Activated T-cell treated with anti-CD3 and anti-CD28 coated beads, Interleukin-2, amount 50 U/mL, for 72 hours (primary cell): ENCODE measurements around the gene KATNB1. TPM values are rescaled to one million over a fixed set of nuclear protein-coding genes. Genes with fewer than 3 reads are reported as not detected.
A peak's percentile ranks its signal among the peaks of the same experiment; 100 is the strongest.

ENCODE experiments used
- ATAC-seq, 2 donors: fragments of 150-1000 bp; cut with Tn5 transposase; replicated peaks in 1 of 2; 2 replicates each; pipeline ENCODE4 v1.10.0; 2021; ENCODE audit warnings: moderate library complexity in 2 of 2, mild to moderate bottlenecking in 1 of 2
- DNase-seq, 2 donors: peaks; one replicate each; pipeline ENCODE4 v3.0.0; 2021 to 2022; ENCODE audit warnings: mixed read lengths in 1 of 2
- H3K27ac Mint-ChIP-seq: one replicate; pipeline ENCODE4 v1.8.0; 2022; ENCODE audit warnings: mild to moderate bottlenecking, moderate library complexity, mixed read lengths
- H3K27me3 Mint-ChIP-seq: one replicate; pipeline ENCODE4 v1.8.0; 2022; ENCODE audit warnings: low read depth, mixed read lengths
- H3K36me3 Mint-ChIP-seq, 2 donors: one replicate each; pipeline ENCODE4 v1.8.0; 2022; ENCODE audit warnings: mixed read lengths in 2 of 2, mild to moderate bottlenecking in 1 of 2; ENCODE audit not compliant: insufficient read depth in 2 of 2
- H3K4me1 Mint-ChIP-seq: one replicate; pipeline ENCODE4 v1.8.0; 2022; ENCODE audit warnings: low read depth, mixed read lengths
- H3K4me3 Mint-ChIP-seq, 2 donors: one replicate each; pipeline ENCODE4 v1.8.0; 2022; ENCODE audit warnings: mild to moderate bottlenecking in 2 of 2, mixed read lengths in 2 of 2, moderate library complexity in 2 of 2
- H3K9me3 Mint-ChIP-seq, 2 donors: one replicate each; pipeline ENCODE4 v1.8.0; 2022; ENCODE audit warnings: mixed read lengths in 2 of 2
- total RNA-seq, 2 donors: library from RNA; stranded (reverse); gene quantifications; one replicate each; pipeline ENCODE4 v1.2.3, GENCODE V29; 2022

Gene KATNB1
- total RNA-seq, result 10 to 100 TPM; 23.2 to 31.3 TPM

DNA sequence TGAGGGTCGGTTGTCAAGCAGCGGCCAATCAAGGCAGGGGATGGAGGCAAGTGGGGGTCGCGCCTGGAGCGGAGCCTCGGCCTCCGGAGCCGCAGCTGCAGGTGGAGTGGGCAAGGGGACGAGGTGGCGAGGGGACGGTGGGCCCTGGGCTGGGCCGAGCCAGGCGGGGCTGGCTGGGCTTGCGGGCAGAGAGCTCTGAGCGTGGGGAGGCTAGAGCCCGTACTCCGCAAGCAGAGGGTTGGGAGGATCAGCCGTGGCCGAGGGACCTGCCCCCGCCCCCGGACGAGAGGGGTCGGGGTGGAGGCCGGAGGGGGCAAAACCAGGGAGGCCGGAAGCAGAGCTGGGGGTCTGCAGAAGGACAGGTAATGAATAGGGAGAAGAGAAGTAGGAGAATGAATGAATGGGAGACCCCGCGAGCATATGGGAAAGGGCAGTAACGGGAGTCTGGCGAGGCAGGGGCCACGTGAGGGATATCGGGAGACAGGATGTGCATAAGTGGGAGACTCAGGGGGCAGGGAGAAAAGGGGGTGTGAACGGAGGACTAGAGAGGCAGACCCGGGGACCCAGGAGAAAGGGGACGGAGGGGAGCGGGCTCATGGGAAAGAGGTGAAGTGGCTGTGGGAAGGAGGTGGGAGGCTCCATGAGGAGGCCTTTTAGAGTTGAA, at the start of gene KATNB1:
KATNB1 (plus strand) TSS at position 16 of the 664 bp plus-strand sequence. CDS start 1,474 bp downstream, outside the sequence.
- Mint-ChIP-seq H3K36me3 (peaks cover 8 to 14% of the 10 kb centered on the region in 2 donors), H3K9me3 (peaks cover 8 to 11% of the 10 kb centered on the region in 2 donors), H3K27ac (peak within 1 kb of the TSS; percentile 94), H3K27me3 (no peaks in the 10 kb centered on the region), H3K4me3 (peak within 1 kb of the TSS; percentile 93 to 98), H3K4me1 (peaks cover 20% of the 10 kb centered on the region)
- ATAC-seq (no peak), DNase-seq (no peak)

- Mint-ChIP-seq H3K36me3 (no peaks in the 10 kb centered on the region), H3K4me1 (peaks cover 22% of the 10 kb centered on the region), H3K27ac (no peak overlapping the region), H3K4me3 (no peak overlapping the region), H3K9me3 (no peaks in the 10 kb centered on the region), H3K27me3 (no peaks in the 10 kb centered on the region)
- DNase-seq (no peak), ATAC-seq (no peak)
Measured at GRCh38 chr16:57686577-57686976, 49.0 kb upstream of the KATNB1 start.

GRCh38 chr16:57687363-57687929, 48.1 kb upstream of the KATNB1 start:
- H3K27ac Mint-ChIP-seq, result no peak overlapping the region

GRCh38 chr16:57688487-57688986, 47.0 kb upstream of the KATNB1 start:
- no peak for DNase-seq
- no peaks in the 10 kb centered on the region for H3K27me3 Mint-ChIP-seq
- no peak overlapping the region for H3K27ac Mint-ChIP-seq
- no peaks in the 10 kb centered on the region for H3K9me3 Mint-ChIP-seq
- no peaks in the 10 kb centered on the region for H3K36me3 Mint-ChIP-seq
- no peak overlapping the region for H3K4me3 Mint-ChIP-seq
- H3K4me1 Mint-ChIP-seq, result peaks cover 22% of the 10 kb centered on the region
- ATAC-seq, result no peak

More at GRCh38 chr16:57687363-57687929, 48.1 kb upstream of the KATNB1 start:
- ATAC-seq (no peak), DNase-seq (no peak)
- Mint-ChIP-seq H3K27me3 (no peaks in the 10 kb centered on the region), H3K4me1 (peaks cover 22% of the 10 kb centered on the region), H3K36me3 (no peaks in the 10 kb centered on the region), H3K9me3 (no peaks in the 10 kb centered on the region), H3K4me3 (no peak overlapping the region)

DNA sequence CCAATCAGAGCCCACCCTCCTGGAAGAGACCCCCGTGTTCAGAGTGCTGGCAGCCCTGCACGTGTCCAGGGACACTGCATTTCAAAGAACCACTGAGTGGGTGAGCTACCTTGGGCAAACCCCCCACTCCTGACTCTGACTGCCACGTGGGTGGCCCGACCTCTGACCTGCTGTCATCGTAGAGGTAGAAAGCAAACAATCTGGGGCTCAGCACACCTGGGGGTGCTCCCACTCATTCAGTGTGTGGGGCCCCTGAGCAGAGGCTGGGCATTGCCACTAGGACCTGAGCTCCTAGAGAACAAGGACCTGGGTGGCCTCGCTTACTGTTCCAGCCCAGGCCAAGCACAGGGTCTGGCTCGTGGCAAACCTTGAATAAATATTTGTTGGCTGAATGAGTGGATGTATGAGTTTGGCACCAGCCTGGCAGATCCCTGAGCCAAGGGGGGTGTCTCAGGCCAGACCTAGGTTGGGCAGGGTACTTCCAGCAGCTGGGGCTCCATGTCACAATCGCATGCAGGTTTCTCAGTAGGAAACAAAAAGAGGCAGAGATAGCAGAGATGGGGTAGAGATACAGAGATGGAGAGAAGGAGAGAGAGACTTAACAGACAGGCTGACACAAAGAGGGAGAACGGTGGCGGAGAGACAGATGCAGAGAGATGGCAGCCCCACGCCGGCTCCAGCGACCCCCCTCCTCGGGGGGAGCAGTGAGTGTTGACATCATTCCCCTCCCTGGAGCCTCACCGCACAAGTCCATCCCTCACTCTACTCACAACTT, 46.4 kb upstream of the KATNB1 start:
- peak overlapping the region; percentile 53 to 70 for H3K4me3 Mint-ChIP-seq

DNA sequence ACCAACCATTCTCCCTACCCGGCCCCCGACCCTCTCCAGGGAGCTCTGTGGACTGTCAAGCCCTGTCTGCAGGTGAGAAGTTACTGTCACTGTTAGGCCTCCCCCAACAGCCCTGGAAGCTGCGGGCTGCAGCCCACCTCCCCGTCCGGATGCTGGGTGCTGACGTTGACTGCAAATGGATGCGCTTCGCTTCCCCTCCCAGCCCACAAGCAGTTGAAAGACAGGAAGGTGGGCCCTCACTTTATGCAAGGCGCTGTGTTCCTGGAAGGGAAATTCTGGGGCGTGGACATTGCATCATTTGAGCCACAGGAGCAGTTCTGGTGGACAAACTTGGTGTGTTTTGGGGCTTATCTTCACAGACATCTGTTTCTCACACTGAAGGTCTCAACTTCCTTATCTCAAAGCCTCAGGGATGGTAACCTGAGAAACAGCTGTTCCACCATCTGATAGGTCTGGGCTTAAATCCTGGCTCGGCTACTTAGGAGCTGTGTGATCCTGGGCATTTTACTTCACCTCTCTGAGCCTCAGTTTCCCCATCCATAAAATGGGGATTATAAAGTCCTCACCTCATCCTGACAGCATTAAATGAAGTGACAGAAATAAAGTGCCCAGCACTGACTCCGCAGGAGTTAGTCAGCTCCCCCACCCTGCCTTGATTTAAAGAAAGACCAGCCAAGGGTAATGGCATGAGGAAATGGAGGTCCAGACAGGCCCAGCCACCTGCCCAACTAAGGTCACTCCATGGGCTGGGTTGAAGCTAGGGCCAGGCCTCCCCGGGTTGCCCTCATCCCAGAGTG, 45.6 kb upstream of the KATNB1 start:
- peak overlapping the region; percentile 34 to 70 for H3K4me3 Mint-ChIP-seq

More for the DNA sequence above, 46.4 kb upstream of the KATNB1 start:
- Mint-ChIP-seq H3K9me3 (no peaks in the 10 kb centered on the region), H3K27ac (peak overlapping the region; percentile 33), H3K27me3 (no peaks in the 10 kb centered on the region), H3K36me3 (no peaks in the 10 kb centered on the region), H3K4me1 (peaks cover 22% of the 10 kb centered on the region)
- ATAC-seq (peak in 1 of 2 donors; percentile 8), DNase-seq (no peak)

DNA sequence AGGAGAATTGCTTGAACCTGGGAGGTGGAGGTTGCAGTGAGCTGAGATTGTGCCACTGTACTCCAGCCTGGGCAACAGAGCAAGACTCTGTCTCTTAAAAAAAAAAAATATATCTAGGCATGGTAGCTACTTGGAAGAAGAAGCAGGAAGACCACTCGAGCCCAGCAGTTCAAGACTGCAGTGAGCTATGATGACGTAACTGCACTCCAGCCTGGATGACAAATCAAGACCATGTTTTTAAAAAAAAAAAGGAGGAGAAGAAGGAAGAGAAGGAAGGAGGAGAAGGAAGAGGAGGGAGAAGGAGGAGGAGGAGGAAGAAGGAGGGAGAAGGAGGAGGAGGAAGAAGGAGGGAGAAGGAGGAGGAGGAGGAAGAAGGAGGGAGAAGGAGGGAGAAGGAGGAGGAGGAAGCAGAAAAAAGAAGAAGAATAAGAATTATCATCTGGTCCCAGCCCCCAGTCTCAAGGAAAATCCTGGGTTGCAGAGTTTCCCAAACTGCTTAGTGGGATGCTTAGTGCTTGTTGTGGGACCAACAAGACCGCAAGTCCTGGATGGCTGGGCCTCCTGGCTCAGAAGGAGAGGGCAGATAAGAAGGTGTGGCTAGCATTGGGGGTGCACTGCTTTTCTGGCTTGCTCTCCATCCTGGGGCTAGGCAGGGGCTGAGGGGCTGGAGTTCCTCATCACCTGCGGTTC, 44.6 kb upstream of the KATNB1 start:
- peak overlapping the region in 1 of 2 donors; percentile 10 for H3K4me3 Mint-ChIP-seq

More for the DNA sequence above, 45.6 kb upstream of the KATNB1 start:
- DNase-seq (peak; percentile 42 to 49), ATAC-seq (peak; percentile 75 to 79)
- Mint-ChIP-seq H3K27ac (peak overlapping the region; percentile 64), H3K36me3 (no peaks in the 10 kb centered on the region), H3K9me3 (no peaks in the 10 kb centered on the region), H3K27me3 (no peaks in the 10 kb centered on the region), H3K4me1 (peaks cover 26% of the 10 kb centered on the region)

DNA sequence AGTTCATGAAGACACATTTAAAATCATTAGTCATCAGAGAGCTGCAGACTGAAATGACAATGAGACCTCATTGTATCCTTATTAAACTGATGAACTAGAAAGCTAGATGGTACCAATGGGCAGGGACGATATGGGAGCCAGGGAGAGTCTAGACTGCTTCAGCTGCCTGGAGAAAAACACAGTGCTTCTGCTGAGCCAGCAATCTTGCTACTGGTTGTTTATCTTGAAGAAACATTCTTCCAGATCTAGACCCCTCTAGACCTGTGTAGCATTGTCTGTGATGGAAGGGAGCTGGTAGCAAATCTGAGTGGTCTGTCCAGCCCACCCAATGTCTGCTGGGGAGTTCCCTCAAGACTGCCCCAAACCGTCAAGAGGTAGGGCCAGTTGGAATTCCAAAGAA, 42.9 kb upstream of the KATNB1 start:
- no peaks in the 10 kb centered on the region for H3K27me3 Mint-ChIP-seq
- no peak for DNase-seq
- no peaks in the 10 kb centered on the region for H3K36me3 Mint-ChIP-seq
- H3K9me3 Mint-ChIP-seq, result no peaks in the 10 kb centered on the region
- H3K4me3 Mint-ChIP-seq, result no peak overlapping the region
- H3K27ac Mint-ChIP-seq, result no peak overlapping the region
- ATAC-seq, result no peak
- H3K4me1 Mint-ChIP-seq, result peaks cover 29% of the 10 kb centered on the region

More for the DNA sequence above, 44.6 kb upstream of the KATNB1 start:
- no peak for DNase-seq
- Mint-ChIP-seq H3K27me3 (no peaks in the 10 kb centered on the region), H3K27ac (peak overlapping the region; percentile 36), H3K9me3 (no peaks in the 10 kb centered on the region), H3K4me1 (peaks cover 29% of the 10 kb centered on the region), H3K36me3 (no peaks in the 10 kb centered on the region)
- ATAC-seq, result no peak

GRCh38 chr16:57693550-57693949, 42.0 kb upstream of the KATNB1 start:
- no peaks in the 10 kb centered on the region for H3K36me3 Mint-ChIP-seq
- ATAC-seq (no peak), DNase-seq (no peak)
- H3K9me3 Mint-ChIP-seq, result no peaks in the 10 kb centered on the region
- no peaks in the 10 kb centered on the region for H3K27me3 Mint-ChIP-seq
- no peak overlapping the region for H3K27ac Mint-ChIP-seq
- no peak overlapping the region for H3K4me3 Mint-ChIP-seq
- peaks cover 29% of the 10 kb centered on the region for H3K4me1 Mint-ChIP-seq

- Mint-ChIP-seq H3K4me3 (no peak overlapping the region), H3K27me3 (no peaks in the 10 kb centered on the region), H3K4me1 (peaks cover 24% of the 10 kb centered on the region), H3K27ac (no peak overlapping the region), H3K9me3 (no peaks in the 10 kb centered on the region), H3K36me3 (no peaks in the 10 kb centered on the region)
- DNase-seq, result no peak
- no peak for ATAC-seq
Measured at GRCh38 chr16:57694231-57694724, 41.3 kb upstream of the KATNB1 start.

DNA sequence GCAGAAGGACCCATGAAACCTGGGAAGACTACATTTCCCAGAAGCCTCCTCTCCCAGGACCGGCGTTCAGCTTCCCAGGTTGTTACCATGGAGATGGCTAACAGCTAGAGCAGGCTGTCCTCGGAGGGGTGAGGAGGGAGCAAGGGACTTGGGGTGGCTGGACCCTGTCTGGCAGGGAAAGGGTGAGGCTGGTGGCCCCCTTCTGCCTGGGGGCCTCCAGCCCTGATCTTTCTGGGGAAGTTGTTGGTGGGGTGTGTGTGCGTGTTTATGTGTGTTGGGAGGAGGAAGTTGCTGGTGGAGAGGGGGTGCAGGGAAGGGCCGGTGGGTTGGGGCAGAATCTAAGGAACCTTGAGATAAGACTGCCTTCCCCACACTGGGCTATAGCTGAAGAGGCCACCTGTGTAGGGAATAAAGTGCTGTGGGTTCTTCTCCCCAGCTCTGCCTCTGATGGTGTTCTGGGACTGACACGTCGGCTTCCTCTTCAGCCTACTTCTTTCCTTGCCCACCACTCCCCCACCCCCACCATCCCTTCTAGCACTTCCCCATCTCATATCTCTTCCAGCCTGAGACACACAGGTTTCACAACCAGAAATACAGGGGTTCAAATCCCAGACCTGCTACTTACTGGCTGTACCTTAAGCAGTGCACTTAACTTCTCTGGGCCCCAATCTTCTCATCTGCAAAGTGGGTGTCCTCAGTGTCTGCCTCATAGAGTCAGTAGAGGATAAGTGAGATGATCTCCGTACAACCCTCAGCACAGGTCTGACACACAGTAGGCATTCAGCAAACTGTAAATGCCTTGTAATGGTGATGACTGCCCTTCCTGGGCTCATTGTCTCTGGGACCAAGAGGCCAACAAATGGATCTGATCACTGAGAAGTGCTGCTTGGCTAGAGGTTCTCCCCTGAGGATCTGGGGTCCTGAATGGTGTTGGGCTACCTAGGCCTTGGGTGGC, 40.6 kb upstream of the KATNB1 start, which contains the start of gene DRC7:
DRC7 (plus strand) TSS at position 82 of the 955 bp plus-strand sequence. CDS start 3,144 bp downstream, outside the sequence.
- Mint-ChIP-seq H3K27ac (no peak within 1 kb of the TSS), H3K4me1 (peaks cover 17% of the 10 kb centered on the region), H3K4me3 (peak within 1 kb of the TSS; percentile 9 to 75), H3K27me3 (no peaks in the 10 kb centered on the region), H3K36me3 (no peaks in the 10 kb centered on the region), H3K9me3 (no peaks in the 10 kb centered on the region)
- peak in 1 of 2 donors; percentile 21 for DNase-seq
- peak; percentile 29 to 52 for ATAC-seq
